Natural killer cell (primary cell): ENCODE measurements around the gene ZNRF3. TPM values are rescaled to one million over a fixed set of nuclear protein-coding genes. Genes with fewer than 3 reads are reported as not detected.
"Not testable (repeated sequence)": the region's sequence is repeated elsewhere in the genome, so short reads cannot be mapped to it uniquely, and the experiment has no call there.

ENCODE experiments used
- ATAC-seq, 3 donors: fragments of 150-1000 bp in 2 of 3; fragments of 200-7000 bp in 1 of 3; cut with Tn5 transposase; 1 replicate in 1 of 3; 2 replicates in 2 of 3; pipeline ENCODE4 v1.10.0; 2021; ENCODE audit warnings: mild to moderate bottlenecking in 2 of 3, moderate library complexity in 2 of 3
- DNase-seq, 2 donors: peaks; one replicate each; pipeline versions ENCODE4 v3.0.0 to v3.0.0-alpha.2; 2013 to 2021; ENCODE audit warnings: mixed read lengths in 1 of 2
- H3K27ac ChIP-seq: one replicate; pipeline ENCODE4 v1.5.1; 2013; ENCODE audit warnings: mild to moderate bottlenecking, low read length
- H3K27me3 ChIP-seq: one replicate; pipeline ENCODE4 v1.6.1; 2013; ENCODE audit warnings: low read length; ENCODE audit not compliant: control insufficient read depth, insufficient read depth
- H3K36me3 ChIP-seq: one replicate; pipeline ENCODE4 v1.6.1; 2013; ENCODE audit warnings: low read length; ENCODE audit not compliant: control insufficient read depth, insufficient read depth
- H3K4me1 ChIP-seq: one replicate; pipeline ENCODE4 v1.6.1; 2013; ENCODE audit warnings: low read length; ENCODE audit not compliant: control insufficient read depth, insufficient read depth
- H3K4me3 ChIP-seq: one replicate; pipeline ENCODE4 v1.5.1; 2013; ENCODE audit warnings: low read length
- H3K9me3 ChIP-seq: one replicate; pipeline ENCODE4 v1.6.1; 2013; ENCODE audit warnings: low read length; ENCODE audit not compliant: control insufficient read depth, insufficient read depth
- H3K27ac Mint-ChIP-seq, 2 donors: one replicate each; pipeline ENCODE4 v1.8.0; 2022; ENCODE audit warnings: mild to moderate bottlenecking in 2 of 2, mixed read lengths in 2 of 2, moderate library complexity in 1 of 2
- H3K27me3 Mint-ChIP-seq, 2 donors: one replicate each; pipeline ENCODE4 v1.8.0; 2022; ENCODE audit warnings: low read depth in 2 of 2, mixed read lengths in 2 of 2
- H3K36me3 Mint-ChIP-seq: one replicate; pipeline ENCODE4 v1.8.0; 2022; ENCODE audit warnings: mixed read lengths
- H3K4me1 Mint-ChIP-seq, 2 donors: one replicate each; pipeline ENCODE4 v1.8.0; 2022; ENCODE audit warnings: mixed read lengths in 2 of 2
- H3K4me3 Mint-ChIP-seq: one replicate; pipeline ENCODE4 v1.8.0; 2022; ENCODE audit warnings: mild to moderate bottlenecking, moderate library complexity, mixed read lengths
- H3K9me3 Mint-ChIP-seq, 2 donors: one replicate each; pipeline ENCODE4 v1.8.0; 2022; ENCODE audit warnings: mixed read lengths in 2 of 2
- WGBS: methylation state at CpG from one replicate; pipeline ENCODE4 v1.1.7; 2013; ENCODE audit warnings: missing lambda C conversion rate; ENCODE audit not compliant: insufficient coverage; 5-methylcytosine and 5-hydroxymethylcytosine counted together
- intact Hi-C: fragments of 100-400 bp; cut with micrococcal nuclease; formaldehyde crosslinking; loops from one replicate; pipeline ENCODE4 v1.14.2; 2022
- total RNA-seq, 4 donors: library from RNA; stranded (reverse); fragments of 120-200 nt in 1 of 4; gene quantifications; one replicate each; pipeline versions ENCODE4 v1.2.3 to v1.2.4, GENCODE V29; 2013 to 2022
- TF ChIP-seq, protein P1 (sequence below): fragments of 200-600 bp; IDR thresholded peaks from one replicate; pipeline ENCODE4 v1.8.0; 2022; ENCODE audit warnings: antibody characterized with exemption

ZNRF3 gene
- total RNA-seq, 3 donors from 2014 or later (not counting 1 experiment from before 2014, with no cell fraction given), result 0.23 to 0.34 (median 0.33) TPM

DNA sequence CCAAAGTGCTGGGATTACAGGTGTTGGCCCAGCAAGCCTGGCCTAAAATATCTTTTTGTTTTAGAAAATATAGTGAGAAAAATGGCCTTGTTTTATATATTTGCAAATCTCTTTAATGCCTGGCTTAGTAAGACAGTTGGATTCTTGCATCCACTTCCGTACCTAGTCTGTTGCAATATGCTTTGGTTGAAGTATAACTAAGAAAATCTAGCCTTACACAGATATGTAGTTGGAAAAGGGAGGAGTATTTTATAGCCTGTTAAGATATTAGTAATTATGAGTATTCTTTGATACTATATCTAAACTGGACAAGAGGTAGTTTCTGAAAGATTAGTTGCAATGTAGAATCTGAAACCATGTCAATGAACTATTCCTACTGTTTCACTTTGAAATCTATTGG, 65.1 kb downstream of the ZNRF3 start:
- WGBS, result 100% methylated on average over 1 of the region's 1 CpG
- ATAC-seq (no peak), DNase-seq (no peak)
- Mint-ChIP-seq H3K36me3 (no peaks in the 10 kb centered on the region), H3K27ac (no peak overlapping the region), H3K4me1 (peaks cover 0 to 1% of the 10 kb centered on the region in 2 donors), H3K9me3 (peaks cover 2% of the 10 kb centered on the region in 2 donors), H3K27me3 (peaks cover 60 to 73% of the 10 kb centered on the region in 2 donors), H3K4me3 (no peak overlapping the region)
- Histone ChIP-seq H3K4me1 (no peaks in the 10 kb centered on the region), H3K27ac (no peak overlapping the region), H3K9me3 (peaks cover 3% of the 10 kb centered on the region), H3K4me3 (no peak overlapping the region), H3K27me3 (peaks cover 15% of the 10 kb centered on the region), H3K36me3 (no peaks in the 10 kb centered on the region)
- TF ChIP-seq, protein P1, sequence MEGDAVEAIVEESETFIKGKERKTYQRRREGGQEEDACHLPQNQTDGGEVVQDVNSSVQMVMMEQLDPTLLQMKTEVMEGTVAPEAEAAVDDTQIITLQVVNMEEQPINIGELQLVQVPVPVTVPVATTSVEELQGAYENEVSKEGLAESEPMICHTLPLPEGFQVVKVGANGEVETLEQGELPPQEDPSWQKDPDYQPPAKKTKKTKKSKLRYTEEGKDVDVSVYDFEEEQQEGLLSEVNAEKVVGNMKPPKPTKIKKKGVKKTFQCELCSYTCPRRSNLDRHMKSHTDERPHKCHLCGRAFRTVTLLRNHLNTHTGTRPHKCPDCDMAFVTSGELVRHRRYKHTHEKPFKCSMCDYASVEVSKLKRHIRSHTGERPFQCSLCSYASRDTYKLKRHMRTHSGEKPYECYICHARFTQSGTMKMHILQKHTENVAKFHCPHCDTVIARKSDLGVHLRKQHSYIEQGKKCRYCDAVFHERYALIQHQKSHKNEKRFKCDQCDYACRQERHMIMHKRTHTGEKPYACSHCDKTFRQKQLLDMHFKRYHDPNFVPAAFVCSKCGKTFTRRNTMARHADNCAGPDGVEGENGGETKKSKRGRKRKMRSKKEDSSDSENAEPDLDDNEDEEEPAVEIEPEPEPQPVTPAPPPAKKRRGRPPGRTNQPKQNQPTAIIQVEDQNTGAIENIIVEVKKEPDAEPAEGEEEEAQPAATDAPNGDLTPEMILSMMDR, result no peak
- intact Hi-C loops, result no loop called here

DNA sequence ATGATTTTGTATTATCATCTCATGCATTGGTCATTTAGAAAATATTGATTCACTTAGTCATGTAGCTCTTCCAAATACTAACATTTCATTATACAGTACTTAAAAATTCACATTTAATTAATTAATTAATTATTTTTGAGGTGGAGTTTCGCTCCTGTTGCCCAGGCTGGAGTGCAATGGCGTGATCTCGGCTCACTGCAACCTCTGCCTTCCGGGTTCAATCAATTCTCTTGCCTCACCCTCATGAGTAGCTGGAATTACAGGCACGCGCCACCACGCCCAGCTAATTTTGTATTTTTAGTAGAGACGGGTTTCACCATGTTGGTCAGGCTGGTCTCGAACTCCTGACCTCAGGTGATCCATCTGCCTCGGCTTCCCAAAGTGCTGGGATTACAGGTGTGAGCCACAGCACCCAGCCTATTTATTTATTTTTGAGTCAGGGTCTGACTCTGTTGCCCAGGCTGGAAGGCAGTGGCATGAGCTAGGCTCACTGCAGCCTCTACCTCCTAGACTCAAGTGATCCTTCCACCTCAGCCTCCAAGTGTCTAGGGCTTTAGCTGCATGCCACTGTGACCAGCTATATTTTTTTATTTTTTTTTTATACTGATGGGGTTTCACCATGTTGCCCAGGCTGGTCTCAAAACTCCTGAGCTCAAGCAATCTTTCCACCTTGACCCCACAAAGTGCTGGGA, 65.6 kb downstream of the ZNRF3 start:
- 92% methylated on average over 10 of the region's 10 CpGs for WGBS
- peaks cover 20% of the 10 kb centered on the region for H3K27me3 ChIP-seq
- H3K4me3 ChIP-seq, H3K4me1 Mint-ChIP-seq, H3K9me3 Mint-ChIP-seq, H3K36me3 ChIP-seq, intact Hi-C loops, H3K9me3 ChIP-seq, H3K4me1 ChIP-seq, H3K4me3 Mint-ChIP-seq, DNase-seq, H3K27ac Mint-ChIP-seq, H3K27ac ChIP-seq, ATAC-seq, H3K36me3 Mint-ChIP-seq: not testable (repeated sequence)
- peaks cover 60 to 73% of the 10 kb centered on the region in 2 donors for H3K27me3 Mint-ChIP-seq

DNA sequence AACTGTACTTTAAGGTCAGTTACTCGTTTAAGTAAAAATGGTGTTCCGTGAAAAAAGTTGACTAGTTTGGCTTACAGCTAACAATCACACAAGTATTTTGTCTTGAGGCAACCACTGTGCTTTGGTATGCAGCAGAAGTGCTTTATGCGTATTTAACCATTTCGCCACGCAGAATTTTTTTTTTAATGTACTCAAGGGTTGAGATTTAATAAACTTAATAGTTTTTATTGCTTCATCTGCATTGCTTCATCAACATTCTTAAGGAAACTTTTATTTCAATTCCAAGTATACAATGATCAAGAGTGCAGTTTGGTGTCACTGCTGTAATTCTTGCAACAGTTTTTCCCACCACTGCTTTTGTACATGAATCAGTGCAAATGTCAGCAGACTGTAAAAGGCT, 66.4 kb downstream of the ZNRF3 start:
- WGBS, result 97% methylated on average over 2 of the region's 5 CpGs
- intact Hi-C loops, result no loop called here

DNA sequence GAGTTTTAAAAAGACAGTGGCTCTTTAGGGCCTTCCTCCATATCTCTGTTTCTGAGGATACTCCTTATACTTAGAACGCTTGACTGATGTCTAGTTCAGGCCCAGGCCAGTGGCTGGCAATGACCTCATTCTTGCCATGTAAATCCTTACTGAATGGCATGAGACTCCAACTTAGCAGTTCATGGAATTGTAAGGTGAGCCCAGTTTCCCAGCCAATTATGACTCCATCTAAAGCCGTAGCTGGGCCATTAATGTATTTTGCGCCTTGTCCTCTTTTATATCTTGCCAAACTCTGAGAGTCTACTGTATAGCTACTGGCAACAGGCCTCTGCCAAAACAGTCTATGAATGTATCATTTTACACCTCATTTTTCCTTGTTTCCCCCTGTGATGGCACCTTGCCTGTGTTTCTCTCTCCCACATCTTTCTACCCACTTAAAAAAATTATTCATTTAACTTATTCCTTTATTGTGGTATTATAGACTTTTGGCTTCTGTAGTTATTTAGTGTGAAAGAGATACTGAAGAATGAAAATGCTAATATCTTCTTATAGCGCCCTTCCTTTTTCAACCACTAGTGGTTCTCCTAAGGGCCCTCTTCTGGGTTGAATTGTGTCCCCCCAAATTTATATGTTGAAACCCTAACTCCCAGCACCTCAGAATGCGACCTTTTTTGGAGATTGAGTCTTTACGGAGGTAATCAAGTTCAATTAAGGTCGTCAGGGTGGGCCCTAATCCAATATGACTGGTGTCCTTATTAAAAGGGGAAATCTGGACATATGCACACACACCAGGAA, 67.4 kb downstream of the ZNRF3 start:
- Histone ChIP-seq H3K27ac (no peak overlapping the region), H3K9me3 (peaks cover 3% of the 10 kb centered on the region), H3K4me1 (peaks cover 7% of the 10 kb centered on the region), H3K36me3 (no peaks in the 10 kb centered on the region), H3K27me3 (peaks cover 32% of the 10 kb centered on the region), H3K4me3 (no peak overlapping the region)
- ATAC-seq (no peak), DNase-seq (no peak)
- H3K4me1 Mint-ChIP-seq, result peaks cover 9 to 24% of the 10 kb centered on the region in 2 donors
- no peaks in the 10 kb centered on the region for H3K36me3 Mint-ChIP-seq
- WGBS, result 93% methylated on average over 6 of the region's 7 CpGs
- TF ChIP-seq, protein P1, result no peak
- no peak overlapping the region for H3K27ac Mint-ChIP-seq
- H3K4me3 Mint-ChIP-seq, result no peak overlapping the region
- peaks cover 2% of the 10 kb centered on the region in 2 donors for H3K9me3 Mint-ChIP-seq
- intact Hi-C loops, result no loop called here
- H3K27me3 Mint-ChIP-seq, result peaks cover 63 to 75% of the 10 kb centered on the region in 2 donors

More for the DNA sequence above, 66.4 kb downstream of the ZNRF3 start:
- no peak overlapping the region for H3K27ac Mint-ChIP-seq
- H3K36me3 Mint-ChIP-seq, result no peaks in the 10 kb centered on the region
- no peak overlapping the region for H3K4me3 Mint-ChIP-seq
- peaks cover 28% of the 10 kb centered on the region for H3K27me3 ChIP-seq
- DNase-seq (no peak), ATAC-seq (no peak)
- H3K27me3 Mint-ChIP-seq, result peaks cover 64 to 78% of the 10 kb centered on the region in 2 donors
- TF ChIP-seq, protein P1, result no peak
- no peak overlapping the region for H3K4me3 ChIP-seq
- no peaks in the 10 kb centered on the region for H3K36me3 ChIP-seq
- H3K9me3 Mint-ChIP-seq, result peaks cover 2% of the 10 kb centered on the region in 2 donors
- H3K4me1 ChIP-seq, result no peaks in the 10 kb centered on the region
- H3K9me3 ChIP-seq, result peaks cover 3% of the 10 kb centered on the region
- no peak overlapping the region for H3K27ac ChIP-seq
- peaks cover 0 to 15% of the 10 kb centered on the region in 2 donors for H3K4me1 Mint-ChIP-seq
